ENCODE results near the gene DUSP6. TPM values are rescaled to one million over a fixed set of nuclear protein-coding genes. Genes with fewer than 3 reads are reported as not detected.

The DUSP6 gene
- total RNA-seq, 1 donor from 2014 or later = 370 TPM

DNA sequence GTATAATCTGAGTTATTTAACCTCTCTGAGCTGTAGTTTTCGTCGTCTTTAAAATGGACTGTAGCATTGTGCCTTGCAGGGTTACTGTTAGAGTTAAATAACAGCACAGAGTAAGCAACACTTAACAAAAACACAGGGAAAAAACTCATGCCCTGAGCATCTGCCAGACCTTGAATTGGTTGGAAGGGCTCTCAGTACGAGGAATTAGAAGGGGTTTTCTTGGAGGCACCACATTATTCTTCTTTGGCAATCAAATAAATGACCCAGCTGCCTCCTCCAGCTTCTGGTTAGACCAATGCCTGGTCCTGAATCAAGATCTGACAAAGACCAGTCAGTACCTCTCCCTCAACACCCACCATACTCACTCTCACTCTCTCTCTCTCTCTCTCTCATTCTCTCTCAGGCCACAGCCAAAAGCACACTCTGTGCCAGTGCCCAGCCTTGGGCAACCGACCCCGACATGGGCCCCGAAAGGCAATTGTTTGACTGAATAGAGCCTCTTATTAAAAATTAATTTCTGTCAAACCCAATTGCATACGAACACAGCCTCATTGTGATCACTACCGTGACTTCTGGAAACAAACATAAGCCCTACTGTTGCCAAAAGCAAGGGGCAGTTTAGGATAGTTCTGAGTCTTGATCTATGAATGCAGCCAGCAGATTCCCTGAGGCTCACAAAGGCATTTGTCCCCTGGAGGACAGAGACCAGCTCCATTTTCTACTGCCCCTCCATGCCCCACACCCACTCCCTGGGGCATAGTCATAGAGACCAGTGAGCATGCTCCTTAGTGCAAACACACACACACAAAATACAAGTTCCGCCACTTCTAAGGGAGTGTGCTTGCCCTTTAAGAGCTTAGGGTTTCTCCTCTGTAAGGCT, 23.9 kb downstream of the DUSP6 start:
- no peaks in the 10 kb centered on the region for H3K4me1 ChIP-seq
- no peak overlapping the region for H3K4me3 ChIP-seq
- H3K27me3 ChIP-seq = no peaks in the 10 kb centered on the region
- TF ChIP-seq, protein P1, sequence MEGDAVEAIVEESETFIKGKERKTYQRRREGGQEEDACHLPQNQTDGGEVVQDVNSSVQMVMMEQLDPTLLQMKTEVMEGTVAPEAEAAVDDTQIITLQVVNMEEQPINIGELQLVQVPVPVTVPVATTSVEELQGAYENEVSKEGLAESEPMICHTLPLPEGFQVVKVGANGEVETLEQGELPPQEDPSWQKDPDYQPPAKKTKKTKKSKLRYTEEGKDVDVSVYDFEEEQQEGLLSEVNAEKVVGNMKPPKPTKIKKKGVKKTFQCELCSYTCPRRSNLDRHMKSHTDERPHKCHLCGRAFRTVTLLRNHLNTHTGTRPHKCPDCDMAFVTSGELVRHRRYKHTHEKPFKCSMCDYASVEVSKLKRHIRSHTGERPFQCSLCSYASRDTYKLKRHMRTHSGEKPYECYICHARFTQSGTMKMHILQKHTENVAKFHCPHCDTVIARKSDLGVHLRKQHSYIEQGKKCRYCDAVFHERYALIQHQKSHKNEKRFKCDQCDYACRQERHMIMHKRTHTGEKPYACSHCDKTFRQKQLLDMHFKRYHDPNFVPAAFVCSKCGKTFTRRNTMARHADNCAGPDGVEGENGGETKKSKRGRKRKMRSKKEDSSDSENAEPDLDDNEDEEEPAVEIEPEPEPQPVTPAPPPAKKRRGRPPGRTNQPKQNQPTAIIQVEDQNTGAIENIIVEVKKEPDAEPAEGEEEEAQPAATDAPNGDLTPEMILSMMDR (IDR thresholded peaks at IDR 0.05) = no peak
- peaks cover 0 to 7% of the 10 kb centered on the region in 2 donors for H3K9me3 ChIP-seq
- DNase-seq (ENCODE audit: low spot score in 2 of 2) = no peak
- no peaks in the 10 kb centered on the region for H3K36me3 ChIP-seq
- H3K27ac ChIP-seq = no peak overlapping the region
- intact Hi-C loops (cut with DNase I) = no loop called here

DNA sequence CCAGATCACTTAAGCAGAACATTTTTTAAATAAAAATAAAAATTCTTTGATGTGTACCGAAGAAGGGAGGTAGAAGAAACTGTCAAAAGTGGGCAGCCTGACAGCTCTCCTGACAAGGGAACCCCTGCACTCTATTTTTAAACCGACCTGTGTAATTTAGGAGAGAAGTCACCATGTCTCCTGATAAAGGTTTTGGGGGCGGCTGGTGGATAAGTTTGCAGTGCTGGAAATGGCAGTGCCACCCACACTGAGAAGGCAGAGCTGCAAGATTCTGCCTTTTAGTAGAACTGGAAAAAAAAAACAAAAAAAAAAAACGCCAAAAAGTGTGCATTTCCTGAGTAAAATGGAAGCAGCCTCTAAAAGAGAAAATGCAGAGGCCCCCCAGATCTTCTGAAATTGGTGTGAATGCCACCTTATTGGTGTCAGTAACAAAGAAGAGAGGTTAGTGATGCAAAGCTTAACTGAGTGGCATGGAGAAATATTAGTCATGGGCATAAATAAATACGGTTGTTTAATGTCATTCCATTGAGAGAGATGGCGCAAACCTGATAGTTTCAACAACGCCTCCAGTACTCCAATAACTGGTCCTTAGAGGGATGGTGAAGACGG, 24.7 kb downstream of the DUSP6 start:
- no peaks in the 10 kb centered on the region for H3K27me3 ChIP-seq
- TF ChIP-seq, protein P1 (IDR thresholded peaks at IDR 0.05) = no peak
- no peak overlapping the region for H3K27ac ChIP-seq
- no peak for DNase-seq (ENCODE audit: low spot score in 2 of 2)
- H3K9me3 ChIP-seq = peaks cover 0 to 7% of the 10 kb centered on the region in 2 donors
- H3K36me3 ChIP-seq = no peaks in the 10 kb centered on the region
- H3K4me1 ChIP-seq = no peaks in the 10 kb centered on the region
- H3K4me3 ChIP-seq = no peak overlapping the region
- intact Hi-C loops (cut with DNase I) = no loop called here

DNA sequence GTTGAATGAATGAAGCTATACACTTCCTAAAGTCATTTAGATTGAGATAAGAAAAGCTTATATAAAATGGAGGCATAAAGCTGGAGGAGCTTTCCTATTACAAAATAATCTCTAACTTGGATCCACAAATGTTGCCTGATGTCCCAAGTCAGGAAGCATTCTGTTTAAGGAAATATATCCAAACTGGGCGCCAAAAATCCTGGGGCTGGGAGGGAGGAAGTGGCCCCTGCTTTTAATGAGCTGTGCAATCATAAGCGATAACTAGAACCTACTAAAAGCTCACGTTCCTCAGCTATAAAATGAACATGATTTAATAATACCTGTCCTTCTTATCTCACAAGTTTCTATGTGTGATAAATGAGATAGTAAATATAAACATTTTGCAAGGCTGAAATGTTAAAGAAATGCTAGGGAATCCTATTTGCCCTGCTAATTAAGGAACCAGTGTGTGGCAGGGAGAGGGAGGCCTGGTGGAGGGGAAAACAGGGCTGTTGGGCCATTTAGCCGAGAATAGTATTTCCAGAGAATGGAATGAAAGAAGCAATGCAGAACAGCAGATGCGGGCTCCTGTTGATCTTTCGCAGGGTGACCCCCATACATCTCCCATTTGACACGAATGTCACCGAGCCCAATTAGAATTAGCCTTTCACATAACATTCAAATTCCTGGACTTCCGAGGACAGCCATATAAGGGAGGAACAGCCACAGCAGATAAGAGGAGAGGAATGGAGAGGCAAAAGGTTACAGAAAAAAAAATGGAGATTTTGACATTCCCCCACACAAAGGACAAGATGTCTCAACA, 25.9 kb downstream of the DUSP6 start:
- Histone ChIP-seq H3K4me1 (no peaks in the 10 kb centered on the region), H3K9me3 (peaks cover 0 to 5% of the 10 kb centered on the region in 2 donors), H3K36me3 (no peaks in the 10 kb centered on the region), H3K27me3 (no peaks in the 10 kb centered on the region), H3K4me3 (no peak overlapping the region), H3K27ac (no peak overlapping the region)
- TF ChIP-seq, protein P1 (IDR thresholded peaks at IDR 0.05) = no peak
- DNase-seq (ENCODE audit: low spot score in 2 of 2) = no peak
- intact Hi-C loops (cut with DNase I) = no loop called here

DNA sequence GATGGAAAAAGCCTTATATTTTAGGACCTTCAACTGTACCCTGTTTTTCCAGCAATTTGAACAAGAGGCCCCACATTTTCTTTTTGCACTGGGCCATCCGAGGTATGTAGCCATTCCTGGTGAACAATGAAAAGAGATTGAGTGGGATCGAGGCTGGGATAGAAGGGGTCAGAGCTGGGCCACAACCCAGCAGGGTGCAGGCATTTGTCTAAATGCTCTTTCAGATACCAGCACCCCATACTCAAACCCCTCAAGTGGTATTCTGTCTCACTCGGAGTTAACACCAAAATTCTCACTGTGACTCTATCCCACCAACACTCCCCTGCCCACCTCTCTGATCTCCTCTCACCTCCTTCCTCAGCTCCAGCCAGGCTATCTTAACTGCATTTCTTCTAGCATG, 26.8 kb downstream of the DUSP6 start:
- intact Hi-C loops (cut with DNase I) = no loop called here

DNA sequence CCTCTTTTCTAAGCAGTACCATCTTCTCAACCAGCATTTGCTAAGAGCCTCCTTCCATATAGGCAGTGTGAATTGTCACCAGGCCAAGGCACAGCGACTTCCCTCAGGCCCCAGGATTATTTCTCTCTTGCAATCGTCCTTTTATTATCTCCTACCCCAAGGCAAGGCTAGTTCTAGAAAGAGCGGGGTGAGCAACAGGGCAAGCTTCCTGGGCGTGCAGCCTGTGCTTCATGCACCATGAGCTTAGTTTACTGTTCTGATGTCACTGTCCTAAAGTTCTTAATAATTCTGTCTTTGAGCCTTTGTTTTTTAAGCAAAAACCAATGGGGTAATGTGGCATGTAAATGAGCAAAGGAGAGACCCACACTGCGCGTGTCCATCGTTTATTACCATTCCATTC, 27.9 kb downstream of the DUSP6 start:
- no peak for DNase-seq (ENCODE audit: low spot score in 2 of 2)
- Histone ChIP-seq H3K9me3 (no peaks in the 10 kb centered on the region), H3K4me1 (no peaks in the 10 kb centered on the region), H3K27ac (no peak overlapping the region), H3K27me3 (no peaks in the 10 kb centered on the region), H3K36me3 (no peaks in the 10 kb centered on the region), H3K4me3 (no peak overlapping the region)
- TF ChIP-seq, protein P1 (IDR thresholded peaks at IDR 0.05) = no peak
- intact Hi-C loops (cut with DNase I) = no loop called here

More for the DNA sequence above, 26.8 kb downstream of the DUSP6 start:
- Histone ChIP-seq H3K36me3 (no peaks in the 10 kb centered on the region), H3K4me3 (no peak overlapping the region), H3K27ac (no peak overlapping the region), H3K9me3 (no peaks in the 10 kb centered on the region), H3K27me3 (no peaks in the 10 kb centered on the region), H3K4me1 (no peaks in the 10 kb centered on the region)
- TF ChIP-seq, protein P1 (IDR thresholded peaks at IDR 0.05) = no peak
- no peak for DNase-seq (ENCODE audit: low spot score in 2 of 2)
